NB4 (cell line): ENCODE results near the gene RASSF3.

Source experiments
- TF ChIP-seq, protein P1 (sequence below): IDR thresholded peaks from one replicate; pipeline ENCODE4 v1.5.1; 2012; ENCODE audit warnings: low read depth, low read length
- TF ChIP-seq, protein P2 (sequence below): IDR thresholded peaks from 2 replicates; pipeline ENCODE4 v1.6.1; 2011; ENCODE audit warnings: low read depth, low read length

DNA sequence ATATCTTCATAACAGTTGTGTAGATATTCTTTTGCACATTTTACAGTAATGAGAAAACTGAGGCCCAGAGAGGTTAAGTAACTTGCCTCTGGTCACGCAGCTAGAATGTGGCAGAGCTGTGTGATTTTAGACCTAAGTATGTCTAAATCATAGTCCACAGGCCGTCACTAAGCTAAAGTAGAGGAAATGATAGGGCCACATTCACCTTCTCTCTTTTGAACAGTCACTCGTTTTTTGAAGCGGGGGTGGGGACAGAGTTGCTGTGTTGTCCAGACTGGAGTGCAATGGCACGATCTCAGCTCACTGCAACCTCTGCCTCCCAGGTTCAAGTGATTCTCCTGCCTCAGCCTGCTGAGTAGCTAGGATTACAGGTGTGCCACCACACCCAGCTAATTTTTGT is 68.5 kb downstream of the RASSF3 start:
- TF ChIP-seq, protein P1, sequence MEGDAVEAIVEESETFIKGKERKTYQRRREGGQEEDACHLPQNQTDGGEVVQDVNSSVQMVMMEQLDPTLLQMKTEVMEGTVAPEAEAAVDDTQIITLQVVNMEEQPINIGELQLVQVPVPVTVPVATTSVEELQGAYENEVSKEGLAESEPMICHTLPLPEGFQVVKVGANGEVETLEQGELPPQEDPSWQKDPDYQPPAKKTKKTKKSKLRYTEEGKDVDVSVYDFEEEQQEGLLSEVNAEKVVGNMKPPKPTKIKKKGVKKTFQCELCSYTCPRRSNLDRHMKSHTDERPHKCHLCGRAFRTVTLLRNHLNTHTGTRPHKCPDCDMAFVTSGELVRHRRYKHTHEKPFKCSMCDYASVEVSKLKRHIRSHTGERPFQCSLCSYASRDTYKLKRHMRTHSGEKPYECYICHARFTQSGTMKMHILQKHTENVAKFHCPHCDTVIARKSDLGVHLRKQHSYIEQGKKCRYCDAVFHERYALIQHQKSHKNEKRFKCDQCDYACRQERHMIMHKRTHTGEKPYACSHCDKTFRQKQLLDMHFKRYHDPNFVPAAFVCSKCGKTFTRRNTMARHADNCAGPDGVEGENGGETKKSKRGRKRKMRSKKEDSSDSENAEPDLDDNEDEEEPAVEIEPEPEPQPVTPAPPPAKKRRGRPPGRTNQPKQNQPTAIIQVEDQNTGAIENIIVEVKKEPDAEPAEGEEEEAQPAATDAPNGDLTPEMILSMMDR: no peak
- TF ChIP-seq, protein P2, sequence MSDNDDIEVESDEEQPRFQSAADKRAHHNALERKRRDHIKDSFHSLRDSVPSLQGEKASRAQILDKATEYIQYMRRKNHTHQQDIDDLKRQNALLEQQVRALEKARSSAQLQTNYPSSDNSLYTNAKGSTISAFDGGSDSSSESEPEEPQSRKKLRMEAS: no peak
